ENCODE results near the gene KIF26B. TPM values are rescaled to one million over a fixed set of nuclear protein-coding genes. Genes with fewer than 3 reads are reported as not detected.

Gene KIF26B
- total RNA-seq, 1 donor from 2014 or later: 0.49 TPM

- no peak for TF ChIP-seq CTCF (IDR thresholded peaks at IDR 0.05)
- TF ChIP-seq POLR2AphosphoS5 (IDR thresholded peaks at IDR 0.05; ENCODE audit: insufficient read depth in 1 of 2, low read depth in 1 of 2): no peak
- no peak for TF ChIP-seq POLR2A (IDR thresholded peaks at IDR 0.05)
- Histone ChIP-seq H3K4me1 (no peaks in the 10 kb centered on the region), H3K27me3 (no peaks in the 10 kb centered on the region), H3K36me3 (no peaks in the 10 kb centered on the region), H3K27ac (no peak overlapping the region), H3K9me3 (no peaks in the 10 kb centered on the region), H3K4me3 (no peak overlapping the region)
- intact Hi-C loops (cut with DNase I): no loop called here
- no peak for DNase-seq (ENCODE audit: extremely low spot score in 2 of 2)
These were observed 321.3 kb downstream of the KIF26B start for GRCh38 chr1:245475961-245476516.

- Histone ChIP-seq H3K27me3 (no peaks in the 10 kb centered on the region), H3K4me3 (no peak overlapping the region), H3K9me3 (no peaks in the 10 kb centered on the region), H3K27ac (no peak overlapping the region), H3K4me1 (no peaks in the 10 kb centered on the region), H3K36me3 (no peaks in the 10 kb centered on the region)
- no peak for TF ChIP-seq POLR2A (IDR thresholded peaks at IDR 0.05)
- no peak for TF ChIP-seq POLR2AphosphoS5 (IDR thresholded peaks at IDR 0.05; ENCODE audit: insufficient read depth in 1 of 2, low read depth in 1 of 2)
- TF ChIP-seq CTCF (IDR thresholded peaks at IDR 0.05): no peak
- intact Hi-C loops (cut with DNase I): no loop called here
- no peak for DNase-seq (ENCODE audit: extremely low spot score in 2 of 2)
These were observed 323.2 kb downstream of the KIF26B start for GRCh38 chr1:245477941-245478340.

GRCh38 chr1:245480393-245481120 lies 325.8 kb downstream of the KIF26B start:
- intact Hi-C loops (cut with DNase I): no loop called here
- no peaks in the 10 kb centered on the region for H3K27me3 ChIP-seq
- no peak overlapping the region for H3K27ac ChIP-seq

GRCh38 chr1:245481261-245481660 lies 326.5 kb downstream of the KIF26B start:
- no peaks in the 10 kb centered on the region for H3K9me3 ChIP-seq
- intact Hi-C loops (cut with DNase I): no loop called here
- H3K27me3 ChIP-seq: no peaks in the 10 kb centered on the region
- H3K4me1 ChIP-seq: no peaks in the 10 kb centered on the region
- TF ChIP-seq CTCF (IDR thresholded peaks at IDR 0.05) (no peak), POLR2A (IDR thresholded peaks at IDR 0.05) (no peak), POLR2AphosphoS5 (IDR thresholded peaks at IDR 0.05; ENCODE audit: insufficient read depth in 1 of 2, low read depth in 1 of 2) (no peak)
- H3K36me3 ChIP-seq: no peaks in the 10 kb centered on the region
- DNase-seq (ENCODE audit: extremely low spot score in 2 of 2): peak in 1 of 2 donors; percentile 20
- H3K27ac ChIP-seq: no peak overlapping the region
- H3K4me3 ChIP-seq: no peak overlapping the region

More at GRCh38 chr1:245480393-245481120, 325.8 kb downstream of the KIF26B start:
- no peaks in the 10 kb centered on the region for H3K36me3 ChIP-seq
- no peak overlapping the region for H3K4me3 ChIP-seq
- no peaks in the 10 kb centered on the region for H3K9me3 ChIP-seq
- H3K4me1 ChIP-seq: no peaks in the 10 kb centered on the region
- no peak for DNase-seq (ENCODE audit: extremely low spot score in 2 of 2)
- TF ChIP-seq POLR2AphosphoS5 (IDR thresholded peaks at IDR 0.05; ENCODE audit: insufficient read depth in 1 of 2, low read depth in 1 of 2) (no peak), CTCF (IDR thresholded peaks at IDR 0.05) (no peak), POLR2A (IDR thresholded peaks at IDR 0.05) (no peak)

GRCh38 chr1:245483247-245483646 lies 328.5 kb downstream of the KIF26B start:
- Histone ChIP-seq H3K9me3 (no peaks in the 10 kb centered on the region), H3K27ac (no peak overlapping the region), H3K36me3 (no peaks in the 10 kb centered on the region), H3K27me3 (no peaks in the 10 kb centered on the region), H3K4me3 (no peak overlapping the region), H3K4me1 (no peaks in the 10 kb centered on the region)
- TF ChIP-seq POLR2AphosphoS5 (IDR thresholded peaks at IDR 0.05; ENCODE audit: insufficient read depth in 1 of 2, low read depth in 1 of 2) (no peak), POLR2A (IDR thresholded peaks at IDR 0.05) (no peak), CTCF (IDR thresholded peaks at IDR 0.05) (no peak)
- no peak for DNase-seq (ENCODE audit: extremely low spot score in 2 of 2)
- intact Hi-C loops (cut with DNase I): no loop called here
